ENCODE measurements around the gene ZNF800. TPM values are rescaled to one million over a fixed set of nuclear protein-coding genes. Genes with fewer than 3 reads are reported as not detected.

Gene ZNF800
- total and polyA plus RNA-seq, 2 of the 8 experiments (the other 6 are each of a cell fraction or from before 2014, with no cell fraction given), result 1.0 to 6.5 TPM

GRCh38 chr7:127404286-127405072 is 12.0 kb upstream of the ZNF800 start:
- CTCF ChIA-PET (ENCODE audit: partially characterized antibody), result interaction anchor here (1.0 to 1.6 kb wide), 2 partner anchors 13 to 601 kb away, joined by 3 read pairs; no protein-coding TSS in a partner anchor
- TF ChIP-seq ASH2L (IDR thresholded peaks at IDR 0.05; ENCODE audit: low read length), result no peak
- no peak for TF ChIP-seq HDAC6 (IDR thresholded peaks at IDR 0.05; ENCODE audit: low read depth, low read length)
- TF ChIP-seq CTBP2 (IDR thresholded peaks at IDR 0.05; ENCODE audit: borderline replicate concordance, insufficient read depth, insufficient read length, low read length), result no peak
- no peak for TF ChIP-seq EGR1 (IDR thresholded peaks at IDR 0.05; ENCODE audit: borderline replicate concordance, low read depth, low read length)
- no peak for TF ChIP-seq KDM4A (IDR thresholded peaks at IDR 0.05; ENCODE audit: low read depth, low read length, severe bottlenecking)
- no peak for TF ChIP-seq TAF1 (IDR thresholded peaks at IDR 0.05; ENCODE audit: low read depth, low read length)
- TF ChIP-seq SRF (IDR thresholded peaks at IDR 0.05; ENCODE audit: low read depth, low read length), result no peak
- no peak for TF ChIP-seq MAX (IDR thresholded peaks at IDR 0.05)
- TF ChIP-seq E2F6 (IDR thresholded peaks at IDR 0.05), result no peak
- no peak for TF ChIP-seq BCL11A (IDR thresholded peaks at IDR 0.05; ENCODE audit: low read depth in 2 of 2, low read length in 2 of 2)
- no peak for TF ChIP-seq EP300 (IDR thresholded peaks at IDR 0.05; ENCODE audit: borderline replicate concordance in 1 of 2, low read depth in 2 of 2, low read length in 2 of 2)
- TF ChIP-seq CREB1 (IDR thresholded peaks at IDR 0.05), result no peak

More at GRCh38 chr7:127404286-127405072, 12.0 kb upstream of the ZNF800 start:
- Histone ChIP-seq H3K14ac (ENCODE audit: insufficient read length) (no peak overlapping the region), H3K4me1 (replicated peaks in 1 of 4; ENCODE audit: control insufficient read depth in 3 of 4, insufficient read depth in 4 of 4, low read length in 3 of 4) (no peaks in the 10 kb centered on the region), H2BK5ac (ENCODE audit: low read depth, low read length) (no peak overlapping the region), H3K9ac (replicated peaks in 1 of 4; ENCODE audit: extremely low read depth in 1 of 4, low read depth in 3 of 4, low read length in 3 of 4) (no peak overlapping the region; a peak in 1 of 7 replicates), H3K79me1 (ENCODE audit: low read depth, low read length) (no peaks in the 10 kb centered on the region), H3K79me2 (ENCODE audit: control insufficient read depth in 1 of 2, insufficient read depth in 2 of 2, low read length in 2 of 2) (no peaks in the 10 kb centered on the region), H3K23me2 (ENCODE audit: low read depth, low read length) (no peaks in the 10 kb centered on the region), H4K5ac (ENCODE audit: insufficient read length, low read depth, low read length) (no peak overlapping the region), H2BK12ac (ENCODE audit: low read depth, low read length) (no peak overlapping the region), H3K4ac (replicated peaks; ENCODE audit: insufficient read length, low read depth, low read length) (no peak overlapping the region), H4K8ac (ENCODE audit: extremely low read depth, insufficient read depth, low read length) (no peak overlapping the region), H2BK15ac (ENCODE audit: low read length) (no peak overlapping the region), H3K18ac (ENCODE audit: extremely low read depth, low read length) (no peak overlapping the region), H3K27ac (ENCODE audit: low read depth, low read length) (no peak overlapping the region), H3K23ac (ENCODE audit: insufficient read length) (no peak overlapping the region), H3K27me3 (replicated peaks in 1 of 4; ENCODE audit: control insufficient read depth in 3 of 4, extremely low read depth in 1 of 4, insufficient read depth in 3 of 4, low read length in 3 of 4) (no peaks in the 10 kb centered on the region), H2BK120ac (replicated peaks; ENCODE audit: low read depth, low read length) (no peak overlapping the region), H3K9me3 (ENCODE audit: insufficient read depth in 2 of 2, low read depth in 1 of 2, low read length in 1 of 2) (no peaks in the 10 kb centered on the region), H2BK20ac (ENCODE audit: low read length) (no peak overlapping the region), H3K4me3 (ENCODE audit: extremely low read depth in 1 of 4, insufficient read depth in 2 of 4, low read depth in 3 of 4, low read length in 4 of 4) (no peak overlapping the region), H2AFZ (ENCODE audit: low read length) (no peak overlapping the region), H3K4me2 (ENCODE audit: insufficient read depth in 1 of 2, low read depth in 2 of 2, low read length in 2 of 2) (no peak overlapping the region), H4K20me1 (replicated peaks in 1 of 2; ENCODE audit: control insufficient read depth in 1 of 2, insufficient read depth in 2 of 2, low read length in 2 of 2) (no peaks in the 10 kb centered on the region), H4K91ac (replicated peaks; ENCODE audit: insufficient read length, low read length) (no peak overlapping the region), H3K56ac (replicated peaks; ENCODE audit: insufficient read length, low read depth, low read length) (no peak overlapping the region), H3K36me3 (ENCODE audit: control insufficient read depth in 2 of 4, insufficient read depth in 4 of 4, low read length in 3 of 4) (no peaks in the 10 kb centered on the region), H2AK5ac (ENCODE audit: low read depth, low read length) (no peak overlapping the region)
- DNase-seq (ENCODE audit: low read depth in 1 of 2, low spot score in 2 of 2) (no peak), FAIRE-seq (no peak)
- POLR2A ChIA-PET (ENCODE audit: partially characterized antibody), result no interaction called here
- 80% methylated on average over 3 of the region's 3 CpGs; no CpG with 5 or more reads in 1 of the 2 experiments for WGBS, 2 experiments (ENCODE audit: extremely low coverage in 1 of 2, insufficient coverage in 1 of 2, insufficient read length in 1 of 2, insufficient replicate concordance in 2 of 2, low coverage in 1 of 2, low lambda C conversion rate in 2 of 2, missing lambda C conversion rate in 1 of 2)
